ENCODE measurements around the gene FARS2.

The FARS2 gene

GRCh38 chr6:5525209-5525608 is 263.9 kb downstream of the FARS2 start:
- H3K4me3 ChIP-seq (ENCODE audit: low read depth, low read length): no peak overlapping the region

GRCh38 chr6:5529015-5529414 is 267.7 kb downstream of the FARS2 start:
- H3K4me3 ChIP-seq (ENCODE audit: low read depth, low read length): no peak overlapping the region
- no peak for TF ChIP-seq CTCF (conservative IDR thresholded peaks at IDR 0.05; ENCODE audit: low read depth, low read length)
- DNase-seq (ENCODE audit: low read depth): no peak

More at GRCh38 chr6:5525209-5525608, 263.9 kb downstream of the FARS2 start:
- TF ChIP-seq CTCF (conservative IDR thresholded peaks at IDR 0.05; ENCODE audit: low read depth, low read length): peak; percentile 13
- DNase-seq (ENCODE audit: low read depth): peak; percentile 78

GRCh38 chr6:5529733-5530132 is 268.4 kb downstream of the FARS2 start:
- H3K4me3 ChIP-seq (ENCODE audit: low read depth, low read length): no peak overlapping the region
- peak; percentile 93 for DNase-seq (ENCODE audit: low read depth)
- no peak for TF ChIP-seq CTCF (conservative IDR thresholded peaks at IDR 0.05; ENCODE audit: low read depth, low read length)

GRCh38 chr6:5531161-5531560 is 269.8 kb downstream of the FARS2 start:
- H3K4me3 ChIP-seq (ENCODE audit: low read depth, low read length): no peak overlapping the region
- no peak for TF ChIP-seq CTCF (conservative IDR thresholded peaks at IDR 0.05; ENCODE audit: low read depth, low read length)
- DNase-seq (ENCODE audit: low read depth): no peak

GRCh38 chr6:5531853-5532375 is 270.6 kb downstream of the FARS2 start:
- no peak for DNase-seq (ENCODE audit: low read depth)
- TF ChIP-seq CTCF (conservative IDR thresholded peaks at IDR 0.05; ENCODE audit: low read depth, low read length): no peak
- no peak overlapping the region for H3K4me3 ChIP-seq (ENCODE audit: low read depth, low read length)

GRCh38 chr6:5532941-5533340 is 271.6 kb downstream of the FARS2 start:
- H3K4me3 ChIP-seq (ENCODE audit: low read depth, low read length): no peak overlapping the region
- TF ChIP-seq CTCF (conservative IDR thresholded peaks at IDR 0.05; ENCODE audit: low read depth, low read length): no peak
- DNase-seq (ENCODE audit: low read depth): no peak

GRCh38 chr6:5534643-5535042 is 273.3 kb downstream of the FARS2 start:
- H3K4me3 ChIP-seq (ENCODE audit: low read depth, low read length): no peak overlapping the region
- DNase-seq (ENCODE audit: low read depth): no peak
- TF ChIP-seq CTCF (conservative IDR thresholded peaks at IDR 0.05; ENCODE audit: low read depth, low read length): no peak
